ENCODE results near the gene VPS35L. TPM values are rescaled to one million over a fixed set of nuclear protein-coding genes. Genes with fewer than 3 reads are reported as not detected.

Gene VPS35L
- total and polyA plus RNA-seq, 2 donors (not counting 1 experiment from before 2014, with no cell fraction given) = 17.5 to 62.1 TPM

DNA sequence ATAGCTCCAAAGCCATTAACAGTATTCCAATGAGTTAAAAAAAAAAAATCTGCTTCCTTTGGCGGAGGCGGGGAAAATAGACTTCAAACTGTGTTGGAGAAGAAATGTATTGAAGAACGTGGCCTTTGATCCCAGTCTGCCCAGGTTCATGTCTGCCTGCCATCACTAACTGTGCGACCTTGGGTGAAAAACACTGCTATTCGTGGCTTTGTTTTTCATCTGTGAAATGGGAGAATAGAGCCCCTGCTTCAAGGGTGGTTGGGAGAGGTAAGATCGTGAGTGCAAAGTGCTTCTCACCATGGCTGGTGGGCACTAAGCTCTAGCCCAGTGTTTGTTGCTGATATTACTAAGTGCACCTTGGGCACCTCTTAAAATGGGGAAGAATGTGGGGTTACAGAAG, 69.5 kb downstream of the VPS35L start:
- intact Hi-C loops (cut with micrococcal nuclease) = no loop called here
- no peaks in the 10 kb centered on the region for H3K79me2 ChIP-seq (ENCODE audit: control insufficient read depth, insufficient read depth, low read length)
- H3K4me1 ChIP-seq (ENCODE audit: control insufficient read depth in 2 of 2, insufficient read depth in 2 of 2, low read length in 2 of 2) = no peaks in the 10 kb centered on the region
- no peak overlapping the region for H3K27ac ChIP-seq (ENCODE audit: low read length in 2 of 2)
- H3K4me3 ChIP-seq (ENCODE audit: control extremely low read depth in 1 of 5, extremely low read depth in 1 of 5, insufficient read depth in 1 of 5, low read depth in 2 of 5, low read length in 4 of 5) = no peak overlapping the region
- ATAC-seq (ENCODE audit: low read depth) (no peak), DNase-seq (no peak)
- no peaks in the 10 kb centered on the region for H3K9me3 Mint-ChIP-seq (ENCODE audit: insufficient read depth)
- no peaks in the 10 kb centered on the region for H3K27me3 Mint-ChIP-seq
- H3K4me3 Mint-ChIP-seq = no peak overlapping the region
- H3K9ac ChIP-seq (ENCODE audit: low read length) = no peak overlapping the region
- H3K27ac Mint-ChIP-seq = no peak overlapping the region
- no peak overlapping the region for H3K4me2 ChIP-seq (replicated peaks; ENCODE audit: low read depth, low read length, poor library complexity, severe bottlenecking)
- no peaks in the 10 kb centered on the region for H3K27me3 ChIP-seq (replicated peaks in 1 of 4; ENCODE audit: control extremely low read depth in 1 of 4, control insufficient read depth in 3 of 4, insufficient read depth in 4 of 4, low read length in 3 of 4)
- no peak overlapping the region for H2AFZ ChIP-seq (ENCODE audit: insufficient read depth, low read depth, low read length, poor library complexity, severe bottlenecking)
- no peaks in the 10 kb centered on the region for H3K4me1 Mint-ChIP-seq
- no peaks in the 10 kb centered on the region for H3K9me3 ChIP-seq (ENCODE audit: control extremely low read depth in 1 of 3, control insufficient read depth in 2 of 3, insufficient read depth in 1 of 3, low read length in 2 of 3)
- POLR2A ChIA-PET = no interaction called here
- TF ChIP-seq, protein P1, sequence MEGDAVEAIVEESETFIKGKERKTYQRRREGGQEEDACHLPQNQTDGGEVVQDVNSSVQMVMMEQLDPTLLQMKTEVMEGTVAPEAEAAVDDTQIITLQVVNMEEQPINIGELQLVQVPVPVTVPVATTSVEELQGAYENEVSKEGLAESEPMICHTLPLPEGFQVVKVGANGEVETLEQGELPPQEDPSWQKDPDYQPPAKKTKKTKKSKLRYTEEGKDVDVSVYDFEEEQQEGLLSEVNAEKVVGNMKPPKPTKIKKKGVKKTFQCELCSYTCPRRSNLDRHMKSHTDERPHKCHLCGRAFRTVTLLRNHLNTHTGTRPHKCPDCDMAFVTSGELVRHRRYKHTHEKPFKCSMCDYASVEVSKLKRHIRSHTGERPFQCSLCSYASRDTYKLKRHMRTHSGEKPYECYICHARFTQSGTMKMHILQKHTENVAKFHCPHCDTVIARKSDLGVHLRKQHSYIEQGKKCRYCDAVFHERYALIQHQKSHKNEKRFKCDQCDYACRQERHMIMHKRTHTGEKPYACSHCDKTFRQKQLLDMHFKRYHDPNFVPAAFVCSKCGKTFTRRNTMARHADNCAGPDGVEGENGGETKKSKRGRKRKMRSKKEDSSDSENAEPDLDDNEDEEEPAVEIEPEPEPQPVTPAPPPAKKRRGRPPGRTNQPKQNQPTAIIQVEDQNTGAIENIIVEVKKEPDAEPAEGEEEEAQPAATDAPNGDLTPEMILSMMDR (IDR thresholded peaks at IDR 0.05) = no peak
- TF ChIP-seq EZH2 (IDR thresholded peaks at IDR 0.05; ENCODE audit: borderline replicate concordance, insufficient read depth, low read depth, low read length, poor library complexity, severe bottlenecking) = no peak
- WGBS (ENCODE audit: insufficient coverage) = 100% methylated on average over 6 of the region's 6 CpGs
- no peaks in the 10 kb centered on the region for H4K20me1 ChIP-seq (ENCODE audit: control insufficient read depth, insufficient read depth, low read length, poor library complexity, severe bottlenecking)
- peaks cover 0 to 28% of the 10 kb centered on the region in 2 experiments for H3K36me3 ChIP-seq (replicated peaks in 1 of 2; ENCODE audit: control extremely low read depth in 1 of 2, control insufficient read depth in 1 of 2, extremely low read depth in 1 of 2, insufficient read depth in 2 of 2, low read length in 1 of 2)
- CTCF ChIA-PET = no interaction called here

DNA sequence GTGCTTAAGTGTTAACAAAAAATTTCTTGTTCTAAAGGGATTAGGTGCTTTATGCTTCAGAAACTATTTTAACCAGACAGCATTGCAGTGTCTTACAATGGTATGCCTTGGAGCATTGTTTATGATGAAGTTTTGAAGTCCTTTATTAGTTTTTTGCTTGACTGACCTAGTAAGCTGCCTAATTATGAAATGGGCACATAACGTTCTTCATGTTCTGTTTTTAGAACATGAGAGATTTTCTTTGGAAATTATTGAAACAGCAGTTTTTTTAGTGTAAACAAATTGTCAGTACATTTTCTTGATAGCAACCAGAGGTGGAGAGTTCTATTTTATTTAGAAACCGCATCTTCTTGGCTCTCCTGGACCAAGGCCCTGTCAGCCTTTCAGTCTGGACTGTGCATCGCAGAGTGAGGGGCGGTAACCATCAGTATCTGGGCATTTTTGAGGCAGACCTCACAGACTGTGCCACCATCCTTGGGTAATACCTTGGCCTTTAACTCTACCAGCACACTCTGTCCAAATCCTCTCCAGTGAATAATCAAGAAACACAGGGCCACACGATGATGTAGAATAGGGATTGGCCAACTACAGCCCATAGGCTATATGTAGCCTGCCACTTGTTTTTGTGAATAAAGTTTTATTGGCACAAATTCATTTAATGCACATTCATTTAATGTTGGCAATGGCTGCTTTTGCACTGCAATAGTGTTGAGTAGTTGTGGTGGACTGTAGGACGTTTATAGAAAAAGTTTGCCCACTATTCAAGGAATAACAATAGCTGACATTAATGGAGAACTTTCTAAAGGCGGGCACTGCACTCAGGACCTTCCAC, 81.1 kb downstream of the VPS35L start:
- H3K4me1 ChIP-seq (ENCODE audit: control insufficient read depth in 2 of 2, insufficient read depth in 2 of 2, low read length in 2 of 2) = no peaks in the 10 kb centered on the region
- H3K27me3 ChIP-seq (replicated peaks in 1 of 4; ENCODE audit: control extremely low read depth in 1 of 4, control insufficient read depth in 3 of 4, insufficient read depth in 4 of 4, low read length in 3 of 4) = no peaks in the 10 kb centered on the region
- no peaks in the 10 kb centered on the region for H3K27me3 Mint-ChIP-seq
- no peak overlapping the region for H3K4me2 ChIP-seq (replicated peaks; ENCODE audit: low read depth, low read length, poor library complexity, severe bottlenecking)
- no peaks in the 10 kb centered on the region for H3K79me2 ChIP-seq (ENCODE audit: control insufficient read depth, insufficient read depth, low read length)
- ChIA-PET CTCF (no interaction called here), POLR2A (no interaction called here)
- no peak overlapping the region for H2AFZ ChIP-seq (ENCODE audit: insufficient read depth, low read depth, low read length, poor library complexity, severe bottlenecking)
- DNase-seq (no peak), ATAC-seq (ENCODE audit: low read depth) (no peak)
- intact Hi-C loops (cut with micrococcal nuclease) = no loop called here
- H3K27ac Mint-ChIP-seq = no peak overlapping the region
- no peaks in the 10 kb centered on the region for H3K4me1 Mint-ChIP-seq
- peaks cover 21 to 50% of the 10 kb centered on the region in 2 experiments for H3K36me3 ChIP-seq (replicated peaks in 1 of 2; ENCODE audit: control extremely low read depth in 1 of 2, control insufficient read depth in 1 of 2, extremely low read depth in 1 of 2, insufficient read depth in 2 of 2, low read length in 1 of 2)
- H3K4me3 ChIP-seq (ENCODE audit: control extremely low read depth in 1 of 5, extremely low read depth in 1 of 5, insufficient read depth in 1 of 5, low read depth in 2 of 5, low read length in 4 of 5) = no peak overlapping the region
- no peak overlapping the region for H3K27ac ChIP-seq (ENCODE audit: low read length in 2 of 2)
- no peak for TF ChIP-seq EZH2 (IDR thresholded peaks at IDR 0.05; ENCODE audit: borderline replicate concordance, insufficient read depth, low read depth, low read length, poor library complexity, severe bottlenecking)
- TF ChIP-seq, protein P1 (IDR thresholded peaks at IDR 0.05) = no peak
- H3K9me3 ChIP-seq (ENCODE audit: control extremely low read depth in 1 of 3, control insufficient read depth in 2 of 3, insufficient read depth in 1 of 3, low read length in 2 of 3) = no peaks in the 10 kb centered on the region
- H4K20me1 ChIP-seq (ENCODE audit: control insufficient read depth, insufficient read depth, low read length, poor library complexity, severe bottlenecking) = no peaks in the 10 kb centered on the region
- no peaks in the 10 kb centered on the region for H3K9me3 Mint-ChIP-seq (ENCODE audit: insufficient read depth)
- H3K9ac ChIP-seq (ENCODE audit: low read length) = no peak overlapping the region
- WGBS (ENCODE audit: insufficient coverage) = 88% methylated on average over 4 of the region's 7 CpGs
- no peak overlapping the region for H3K4me3 Mint-ChIP-seq
